ENCODE measurements around the gene C9orf50.

- TF ChIP-seq GATA3 (IDR thresholded peaks at IDR 0.05; ENCODE audit: low read depth, low read length) (no peak), GATA2 (IDR thresholded peaks at IDR 0.05; ENCODE audit: low read depth, low read length) (no peak)
These were observed 39.3 kb downstream of the C9orf50 start for GRCh38 chr9:129581505-129582189.
